ENCODE data around the gene CDR2L. TPM values are rescaled to one million over a fixed set of nuclear protein-coding genes. Genes with fewer than 3 reads are reported as not detected.
"Not testable (repeated sequence)": the region's sequence is repeated elsewhere in the genome, so short reads cannot be mapped to it uniquely, and the experiment has no call there.

CDR2L gene
- total RNA-seq, 2 experiments from 2014 or later = 0.11 to 0.14 TPM

DNA sequence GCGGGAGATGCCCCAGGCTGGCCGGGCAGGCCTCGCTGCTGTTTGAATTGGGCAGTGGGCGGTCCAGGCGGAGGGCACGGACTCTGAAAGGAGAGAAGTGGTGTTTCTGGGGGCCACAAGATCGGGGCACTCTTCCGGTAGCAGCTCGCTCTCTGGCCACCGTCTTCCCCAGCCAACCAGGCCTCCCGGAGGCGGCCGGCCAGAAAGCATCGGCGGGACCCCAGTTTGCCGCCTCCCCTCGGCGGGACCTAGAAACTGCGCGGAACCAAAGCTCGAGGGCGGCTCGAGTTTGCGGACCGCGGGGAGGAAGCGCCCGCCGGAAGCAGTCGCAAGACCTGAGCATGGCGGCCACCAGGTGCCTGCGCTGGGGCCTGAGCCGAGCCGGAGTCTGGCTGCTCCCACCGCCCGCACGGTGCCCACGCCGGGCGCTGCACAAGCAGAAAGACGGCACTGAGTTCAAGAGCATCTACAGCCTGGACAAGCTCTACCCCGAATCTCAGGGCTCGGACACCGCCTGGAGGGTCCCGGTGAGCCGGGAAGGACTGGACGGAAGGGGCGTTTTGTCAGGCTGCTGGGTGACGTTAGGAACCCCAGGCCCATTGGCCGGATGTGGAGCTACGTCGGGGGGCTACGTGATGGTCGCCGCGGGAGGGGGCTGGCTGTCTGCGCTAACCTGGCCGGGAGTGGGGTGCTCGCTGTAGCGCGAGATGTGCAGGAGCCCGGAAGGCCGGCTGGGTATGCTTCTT lies 25.1 kb downstream of the CDR2L start, which contains the start of gene MRPL58:
Gene MRPL58, plus strand, starts transcription at position 325 of the 746 bp plus-strand sequence. Its CDS starts 17 bp downstream, at position 342.
- peak; percentile 88 for DNase-seq
- H3K9me3 Mint-ChIP-seq = no peaks in the 10 kb centered on the region
- peaks cover 19% of the 10 kb centered on the region for H3K4me1 Mint-ChIP-seq
- peak within 1 kb of the TSS; percentile 70 for H3K27ac Mint-ChIP-seq
- H3K36me3 Mint-ChIP-seq = peaks cover 4% of the 10 kb centered on the region
- ATAC-seq (ENCODE audit: low read depth) = peak; percentile 90
- H3K27me3 Mint-ChIP-seq = peaks cover 2% of the 10 kb centered on the region
- POLR2A ChIA-PET = interaction anchor here (0.6 to 3.2 kb wide), 35 partner anchors 8 to 726 kb away, joined by 3 to 25 read pairs (median 5); partner anchors contain the start of genes ARMC7, ATP5PD, CDR2L and FDXR
- peak within 1 kb of the TSS; percentile 95 for H3K4me3 Mint-ChIP-seq

DNA sequence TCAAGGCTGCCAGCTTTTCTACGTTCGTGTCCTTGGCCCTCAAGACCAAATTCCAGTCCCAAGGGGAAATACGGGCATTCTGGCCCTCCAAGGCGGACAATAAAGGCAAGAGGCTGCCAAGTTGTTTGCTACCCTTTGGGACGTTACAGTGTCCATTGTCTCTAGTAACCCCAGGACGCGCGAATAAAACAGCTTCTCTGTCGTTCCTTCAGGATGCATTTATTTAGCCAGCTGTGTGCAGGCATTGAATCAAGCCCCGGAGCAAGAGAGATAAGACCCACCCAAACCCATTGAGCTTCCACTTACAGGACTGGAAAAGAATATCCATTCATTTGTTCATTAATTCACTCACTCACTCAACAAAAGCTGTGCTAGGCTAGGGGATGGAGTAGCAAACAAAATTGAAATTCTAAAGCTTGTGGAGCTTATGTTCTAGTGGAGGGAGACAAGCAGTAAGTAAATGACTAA lies 25.7 kb downstream of the CDR2L start:
- no peak for DNase-seq
- Mint-ChIP-seq H3K9me3 (no peaks in the 10 kb centered on the region), H3K27me3 (no peaks in the 10 kb centered on the region), H3K36me3 (peaks cover 4% of the 10 kb centered on the region), H3K4me3 (peak overlapping the region; percentile 95), H3K4me1 (peaks cover 19% of the 10 kb centered on the region), H3K27ac (peak overlapping the region; percentile 70)
- ATAC-seq (ENCODE audit: low read depth) = no peak
- POLR2A ChIA-PET = interaction anchor here (0.5 to 3.2 kb wide), 33 partner anchors 9 to 726 kb away, joined by 3 to 25 read pairs (median 5); partner anchors contain the start of genes ARMC7, ATP5PD, CDR2L and HID1

- POLR2A ChIA-PET = interaction anchor here (1.0 kb wide), 1 partner anchor 16 kb away, joined by 3 read pairs; no protein-coding TSS in a partner anchor
- peaks cover 39% of the 10 kb centered on the region for H3K36me3 Mint-ChIP-seq
- H3K9me3 Mint-ChIP-seq = peaks cover 3% of the 10 kb centered on the region
- no peak for DNase-seq
- no peak overlapping the region for H3K4me3 Mint-ChIP-seq
- H3K27ac Mint-ChIP-seq = no peak overlapping the region
- H3K27me3 Mint-ChIP-seq = no peaks in the 10 kb centered on the region
- no peak for ATAC-seq (ENCODE audit: low read depth)
- peaks cover 7% of the 10 kb centered on the region for H3K4me1 Mint-ChIP-seq
Measured at GRCh38 chr17:75019146-75019545, 31.7 kb downstream of the CDR2L start.

GRCh38 chr17:75019710-75020109 lies 32.3 kb downstream of the CDR2L start:
- Mint-ChIP-seq H3K4me1 (peaks cover 11% of the 10 kb centered on the region), H3K36me3 (peaks cover 41% of the 10 kb centered on the region), H3K27ac (no peak overlapping the region), H3K27me3 (no peaks in the 10 kb centered on the region), H3K4me3 (no peak overlapping the region), H3K9me3 (peaks cover 3% of the 10 kb centered on the region)
- DNase-seq (no peak), ATAC-seq (ENCODE audit: low read depth) (no peak)
- POLR2A ChIA-PET = interaction anchor here (1.0 kb wide), 1 partner anchor 15 kb away, joined by 3 read pairs; no protein-coding TSS in a partner anchor

- H3K27me3 Mint-ChIP-seq = no peaks in the 10 kb centered on the region
- peaks cover 15% of the 10 kb centered on the region for H3K4me1 Mint-ChIP-seq
- no peak overlapping the region for H3K27ac Mint-ChIP-seq
- ATAC-seq (ENCODE audit: low read depth) (no peak), DNase-seq (no peak)
- H3K9me3 Mint-ChIP-seq = peaks cover 3% of the 10 kb centered on the region
- POLR2A ChIA-PET = no interaction called here
- peaks cover 45% of the 10 kb centered on the region for H3K36me3 Mint-ChIP-seq
- H3K4me3 Mint-ChIP-seq = no peak overlapping the region
Measured at GRCh38 chr17:75020331-75021110, 33.1 kb downstream of the CDR2L start.

DNA sequence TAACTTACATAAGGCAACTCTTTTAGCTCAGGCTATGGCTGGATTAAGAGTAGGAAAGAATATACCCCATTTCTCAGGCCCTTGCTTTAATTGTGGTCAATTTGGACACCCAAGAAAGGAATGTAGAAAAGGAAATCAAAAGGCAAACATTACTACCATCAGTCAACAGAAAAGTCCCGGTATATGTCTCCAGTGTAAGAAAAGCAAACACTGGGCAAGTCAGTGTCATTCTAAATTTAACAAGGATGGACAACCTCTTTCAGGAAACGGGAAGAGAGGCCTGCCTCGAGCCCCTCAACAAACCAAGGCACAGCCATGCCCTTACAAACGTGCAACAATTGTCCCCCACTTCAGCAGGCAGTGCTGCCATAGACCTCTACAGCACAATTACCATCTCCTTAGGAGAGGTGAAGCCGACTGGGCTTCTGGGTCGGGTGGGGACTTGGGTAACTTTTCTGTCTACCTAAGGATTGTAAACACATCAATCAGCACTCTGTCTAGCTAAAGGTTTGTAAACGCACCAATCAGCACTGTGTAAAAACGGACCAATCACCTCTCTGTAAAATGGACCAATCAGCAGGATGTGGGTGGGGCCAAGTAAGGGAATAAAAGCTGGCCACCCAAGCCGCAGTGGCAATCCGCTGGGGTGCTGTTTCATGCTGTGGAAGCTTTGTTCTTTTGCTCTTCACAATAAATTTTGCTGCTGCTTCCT lies 37.4 kb downstream of the CDR2L start:
- peak overlapping the region; percentile 40 for H3K4me3 Mint-ChIP-seq
- H3K9me3 Mint-ChIP-seq = peaks cover 3% of the 10 kb centered on the region
- ATAC-seq (ENCODE audit: low read depth) (peak; percentile 78), DNase-seq (peak; percentile 56)
- POLR2A ChIA-PET = interaction anchor here (0.6 to 1.7 kb wide), 5 partner anchors 9 to 313 kb away, joined by 4 to 17 read pairs (median 6); partner anchors contain the start of gene MRPL58
- peaks cover 6% of the 10 kb centered on the region for H3K27me3 Mint-ChIP-seq
- peaks cover 17% of the 10 kb centered on the region for H3K4me1 Mint-ChIP-seq
- H3K36me3 Mint-ChIP-seq = peaks cover 37% of the 10 kb centered on the region
- peak overlapping the region; percentile 68 for H3K27ac Mint-ChIP-seq

GRCh38 chr17:75025398-75025734 lies 37.9 kb downstream of the CDR2L start:
- not testable (repeated sequence) for DNase-seq, H3K27me3 Mint-ChIP-seq, H3K9me3 Mint-ChIP-seq
- H3K4me3 Mint-ChIP-seq = peak overlapping the region; percentile 40
- peaks cover 19% of the 10 kb centered on the region for H3K4me1 Mint-ChIP-seq
- peak overlapping the region; percentile 68 for H3K27ac Mint-ChIP-seq
- peak; percentile 56 for ATAC-seq (ENCODE audit: low read depth)
- POLR2A ChIA-PET = interaction anchor here (0.6 to 1.7 kb wide), 3 partner anchors 9 to 312 kb away, joined by 5 to 17 read pairs (median 6); partner anchors contain the start of gene MRPL58
- H3K36me3 Mint-ChIP-seq = peaks cover 37% of the 10 kb centered on the region

DNA sequence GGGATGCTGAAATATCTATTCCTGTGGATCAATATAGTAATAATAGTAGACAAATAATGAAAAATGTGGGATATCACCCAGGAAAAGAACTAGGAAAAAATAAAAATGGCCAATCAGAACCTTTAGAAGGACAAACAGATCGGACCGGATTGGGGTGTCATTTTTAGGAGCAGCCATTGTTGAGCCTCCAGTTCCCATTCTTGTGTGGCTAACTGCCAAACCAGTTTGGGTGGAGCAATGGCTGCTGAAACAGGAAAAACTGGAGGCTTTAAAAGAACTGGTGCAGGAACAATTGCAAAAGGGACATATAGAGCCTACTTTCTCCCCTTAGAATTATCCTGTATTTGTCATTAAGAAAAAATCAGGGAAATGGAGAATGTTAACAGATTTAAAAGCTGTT lies 39.2 kb downstream of the CDR2L start:
- H3K27me3 Mint-ChIP-seq; H3K4me3 Mint-ChIP-seq; H3K27ac Mint-ChIP-seq; ATAC-seq (ENCODE audit: low read depth); H3K9me3 Mint-ChIP-seq; DNase-seq; POLR2A ChIA-PET: not testable (repeated sequence)
- Mint-ChIP-seq H3K4me1 (peaks cover 23% of the 10 kb centered on the region), H3K36me3 (peaks cover 26% of the 10 kb centered on the region)

DNA sequence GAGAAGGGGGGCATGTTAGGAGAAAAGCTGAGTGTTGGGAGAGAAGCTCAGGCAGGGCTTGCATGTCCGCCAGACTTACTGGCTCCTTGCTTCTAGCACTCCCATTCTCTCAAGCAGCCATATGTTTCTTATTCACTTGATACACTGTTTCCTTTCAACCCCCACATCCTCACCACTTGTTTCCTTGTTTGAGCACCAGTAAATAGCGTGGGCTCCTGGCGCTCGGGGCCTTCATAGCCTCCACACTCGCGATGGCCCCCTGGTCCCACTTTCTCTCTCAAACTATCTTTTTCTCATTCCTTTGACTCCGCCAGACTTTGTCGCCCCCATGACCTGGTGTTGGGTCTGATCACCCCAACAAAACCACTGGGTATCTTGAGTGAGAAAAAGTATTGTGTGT lies 42.7 kb downstream of the CDR2L start:
- peaks cover 6% of the 10 kb centered on the region for H3K27me3 Mint-ChIP-seq
- no peak overlapping the region for H3K27ac Mint-ChIP-seq

GRCh38 chr17:75031972-75032719 lies 44.7 kb downstream of the CDR2L start:
- peaks cover 39% of the 10 kb centered on the region for H3K4me1 Mint-ChIP-seq
- H3K27ac Mint-ChIP-seq = peak overlapping the region; percentile 37
- H3K27me3 Mint-ChIP-seq = peaks cover 2% of the 10 kb centered on the region
- peaks cover 4% of the 10 kb centered on the region for H3K9me3 Mint-ChIP-seq
- ATAC-seq (ENCODE audit: low read depth) = no peak
- peak; percentile 52 for DNase-seq
- H3K36me3 Mint-ChIP-seq = peaks cover 2% of the 10 kb centered on the region
- peak overlapping the region; percentile 88 for H3K4me3 Mint-ChIP-seq
- POLR2A ChIA-PET = interaction anchor here (0.8 to 1.7 kb wide), 3 partner anchors 20 to 79 kb away, joined by 3 to 9 read pairs (median 3); partner anchors contain the start of genes MRPL58 and SLC16A5

More for the DNA sequence above, 42.7 kb downstream of the CDR2L start:
- Mint-ChIP-seq H3K36me3 (peaks cover 2% of the 10 kb centered on the region), H3K4me1 (peaks cover 35% of the 10 kb centered on the region), H3K4me3 (no peak overlapping the region), H3K9me3 (peaks cover 4% of the 10 kb centered on the region)
- POLR2A ChIA-PET = interaction anchor here (2.0 kb wide), 1 partner anchor 17 kb away, joined by 5 read pairs; no protein-coding TSS in a partner anchor
- DNase-seq = no peak
- ATAC-seq (ENCODE audit: low read depth) = no peak

- Mint-ChIP-seq H3K27ac (peak overlapping the region; percentile 37), H3K27me3 (peaks cover 2% of the 10 kb centered on the region), H3K36me3 (peaks cover 2% of the 10 kb centered on the region), H3K9me3 (peaks cover 4% of the 10 kb centered on the region), H3K4me1 (peaks cover 40% of the 10 kb centered on the region), H3K4me3 (peak overlapping the region; percentile 88)
- ATAC-seq (ENCODE audit: low read depth) = no peak
- DNase-seq = no peak
- POLR2A ChIA-PET = interaction anchor here (0.8 to 1.7 kb wide), 3 partner anchors 20 to 78 kb away, joined by 3 to 9 read pairs (median 3); partner anchors contain the start of genes MRPL58 and SLC16A5
Measured at GRCh38 chr17:75032720-75033280, 45.4 kb downstream of the CDR2L start.
